Measurements from ENCODE around the gene TWIST1. TPM values are rescaled to one million over a fixed set of nuclear protein-coding genes. Genes with fewer than 3 reads are reported as not detected.

TWIST1 gene
- polyA plus RNA-seq, 1 of the 3 experiments (the other 2 are of a cell fraction): 170 TPM

GRCh38 chr7:19161671-19162070, 44.2 kb upstream of the TWIST1 start (continued):
- TF ChIP-seq USF1 (IDR thresholded peaks at IDR 0.05; ENCODE audit: borderline replicate concordance, low read depth): no peak
- TF ChIP-seq MXI1 (IDR thresholded peaks at IDR 0.05; ENCODE audit: low read depth, low read length): no peak
- TF ChIP-seq SMC3 (IDR thresholded peaks at IDR 0.05; ENCODE audit: low read depth, low read length): no peak
- no peak for TF ChIP-seq EP300 (IDR thresholded peaks at IDR 0.05; ENCODE audit: borderline replicate concordance in 1 of 2, low read depth in 1 of 2, low read length in 1 of 2)
- TF ChIP-seq EZH2phosphoT487 (IDR thresholded peaks at IDR 0.05; ENCODE audit: borderline replicate concordance, low read depth): no peak
- no peak for TF ChIP-seq RAD21 (IDR thresholded peaks at IDR 0.05; ENCODE audit: low read length)
- TF ChIP-seq TAF1 (IDR thresholded peaks at IDR 0.05; ENCODE audit: borderline replicate concordance, low read depth, low read length): no peak

- Histone ChIP-seq H2AFZ (ENCODE audit: low read depth) (no peak overlapping the region), H3K27me3 (ENCODE audit: insufficient read depth) (no peaks in the 10 kb centered on the region), H3K4me2 (no peak overlapping the region), H3K27ac (ENCODE audit: low read depth in 2 of 2, low read length in 1 of 2) (no peak overlapping the region), H3F3A (replicated peaks; ENCODE audit: insufficient read depth) (no peaks in the 10 kb centered on the region), H3K9me2 (0 out of 2 replicates have a peak, but pooled peaks cover 3% of the 10 kb centered on the region), H3K79me2 (ENCODE audit: insufficient read depth) (no peaks in the 10 kb centered on the region), H4K20me1 (ENCODE audit: insufficient read depth) (no peaks in the 10 kb centered on the region), H3K4me1 (ENCODE audit: control insufficient read depth in 1 of 2, insufficient read depth in 2 of 2, low read depth in 1 of 2, low read length in 1 of 2) (no peaks in the 10 kb centered on the region), H3K9ac (no peak overlapping the region), H3K36me3 (replicated peaks in 1 of 2; ENCODE audit: control insufficient read depth in 1 of 2, insufficient read depth in 2 of 2, low read length in 1 of 2) (no peaks in the 10 kb centered on the region), H3K4me3 (ENCODE audit: low read depth in 2 of 2, low read length in 1 of 2) (no peak overlapping the region), H3K9me3 (no peaks in the 10 kb centered on the region)
- ChIA-PET POLR2A (no interaction called here), CTCF (interaction anchor here (0.8 to 1.7 kb wide), 3 partner anchors 17 to 345 kb away, joined by 3 to 4 read pairs (median 4); no protein-coding TSS in a partner anchor)
- 29% methylated on average over 4 of the region's 4 CpGs for WGBS (ENCODE audit: low lambda C conversion rate)
- peak; percentile 23 for DNase-seq
- TF ChIP-seq, protein P1, sequence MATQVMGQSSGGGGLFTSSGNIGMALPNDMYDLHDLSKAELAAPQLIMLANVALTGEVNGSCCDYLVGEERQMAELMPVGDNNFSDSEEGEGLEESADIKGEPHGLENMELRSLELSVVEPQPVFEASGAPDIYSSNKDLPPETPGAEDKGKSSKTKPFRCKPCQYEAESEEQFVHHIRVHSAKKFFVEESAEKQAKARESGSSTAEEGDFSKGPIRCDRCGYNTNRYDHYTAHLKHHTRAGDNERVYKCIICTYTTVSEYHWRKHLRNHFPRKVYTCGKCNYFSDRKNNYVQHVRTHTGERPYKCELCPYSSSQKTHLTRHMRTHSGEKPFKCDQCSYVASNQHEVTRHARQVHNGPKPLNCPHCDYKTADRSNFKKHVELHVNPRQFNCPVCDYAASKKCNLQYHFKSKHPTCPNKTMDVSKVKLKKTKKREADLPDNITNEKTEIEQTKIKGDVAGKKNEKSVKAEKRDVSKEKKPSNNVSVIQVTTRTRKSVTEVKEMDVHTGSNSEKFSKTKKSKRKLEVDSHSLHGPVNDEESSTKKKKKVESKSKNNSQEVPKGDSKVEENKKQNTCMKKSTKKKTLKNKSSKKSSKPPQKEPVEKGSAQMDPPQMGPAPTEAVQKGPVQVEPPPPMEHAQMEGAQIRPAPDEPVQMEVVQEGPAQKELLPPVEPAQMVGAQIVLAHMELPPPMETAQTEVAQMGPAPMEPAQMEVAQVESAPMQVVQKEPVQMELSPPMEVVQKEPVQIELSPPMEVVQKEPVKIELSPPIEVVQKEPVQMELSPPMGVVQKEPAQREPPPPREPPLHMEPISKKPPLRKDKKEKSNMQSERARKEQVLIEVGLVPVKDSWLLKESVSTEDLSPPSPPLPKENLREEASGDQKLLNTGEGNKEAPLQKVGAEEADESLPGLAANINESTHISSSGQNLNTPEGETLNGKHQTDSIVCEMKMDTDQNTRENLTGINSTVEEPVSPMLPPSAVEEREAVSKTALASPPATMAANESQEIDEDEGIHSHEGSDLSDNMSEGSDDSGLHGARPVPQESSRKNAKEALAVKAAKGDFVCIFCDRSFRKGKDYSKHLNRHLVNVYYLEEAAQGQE (IDR thresholded peaks at IDR 0.05; ENCODE audit: low read depth, low read length): peak; percentile 94
- TF ChIP-seq MAX (IDR thresholded peaks at IDR 0.05; ENCODE audit: low read depth): no peak
These were observed 29.3 kb upstream of the TWIST1 start for GRCh38 chr7:19146699-19147098.

Data from SK-N-SH (cell line).